Activated T-helper 17 cell treated with anti-CD3 and anti-CD28 coated beads, Interleukin-2, amount 50 U/mL, for 72 hours (primary cell): Measurements from ENCODE around the gene IL12A. TPM values are rescaled to one million over a fixed set of nuclear protein-coding genes. Genes with fewer than 3 reads are reported as not detected.

Experiments used
- ATAC-seq: fragments of 150-1000 bp; cut with Tn5 transposase; replicated peaks from 2 replicates; pipeline ENCODE4 v1.10.0; 2021; ENCODE audit warnings: mild to moderate bottlenecking, moderate library complexity
- H3K27ac Mint-ChIP-seq: one replicate; pipeline ENCODE4 v1.8.0; 2022; ENCODE audit warnings: mixed read lengths
- H3K27me3 Mint-ChIP-seq: one replicate; pipeline ENCODE4 v1.8.0; 2022; ENCODE audit warnings: mixed read lengths
- H3K36me3 Mint-ChIP-seq: one replicate; pipeline ENCODE4 v1.8.0; 2022; ENCODE audit warnings: low read depth, mild to moderate bottlenecking, mixed read lengths
- H3K4me1 Mint-ChIP-seq: one replicate; pipeline ENCODE4 v1.8.0; 2022; ENCODE audit warnings: mixed read lengths
- H3K4me3 Mint-ChIP-seq: one replicate; pipeline ENCODE4 v1.8.0; 2022; ENCODE audit warnings: mild to moderate bottlenecking, mixed read lengths
- H3K9me3 Mint-ChIP-seq: one replicate; pipeline ENCODE4 v1.8.0; 2022; ENCODE audit warnings: mixed read lengths
- total RNA-seq, 2 donors: library from RNA; stranded (reverse); gene quantifications; one replicate each; pipeline ENCODE4 v1.2.3, GENCODE V29; 2022

The IL12A gene
- 1 to 10 TPM in 1 of 2 donors, not detected in 1; 1.8 TPM for total RNA-seq

DNA sequence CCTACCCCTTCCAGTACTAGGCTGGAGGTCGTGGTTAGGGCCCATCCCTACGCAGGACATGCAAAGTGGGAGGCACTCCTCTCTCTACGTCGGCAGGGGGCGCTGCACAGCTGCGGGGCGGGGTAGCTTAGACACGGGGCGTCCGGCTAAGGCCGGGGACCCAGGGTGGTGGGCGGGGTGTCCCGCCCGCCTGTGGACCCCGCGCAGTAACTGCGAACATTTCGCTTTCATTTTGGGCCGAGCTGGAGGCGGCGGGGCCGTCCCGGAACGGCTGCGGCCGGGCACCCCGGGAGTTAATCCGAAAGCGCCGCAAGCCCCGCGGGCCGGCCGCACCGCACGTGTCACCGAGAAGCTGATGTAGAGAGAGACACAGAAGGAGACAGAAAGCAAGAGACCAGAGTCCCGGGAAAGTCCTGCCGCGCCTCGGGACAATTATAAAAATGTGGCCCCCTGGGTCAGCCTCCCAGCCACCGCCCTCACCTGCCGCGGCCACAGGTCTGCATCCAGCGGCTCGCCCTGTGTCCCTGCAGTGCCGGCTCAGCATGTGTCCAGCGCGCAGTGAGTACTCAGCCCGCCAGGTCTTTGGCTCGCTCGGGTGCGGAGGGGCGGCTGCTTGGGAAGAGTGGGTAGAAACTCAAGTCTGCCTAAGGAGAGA is at the start of gene IL12A:
Gene IL12A (plus strand): TSS at position 219 of the 655 bp plus-strand sequence.
- Mint-ChIP-seq H3K4me1 (peaks cover 14% of the 10 kb centered on the region), H3K4me3 (peak within 1 kb of the TSS; percentile 85), H3K9me3 (no peaks in the 10 kb centered on the region), H3K27ac (peak within 1 kb of the TSS; percentile 80), H3K27me3 (no peaks in the 10 kb centered on the region), H3K36me3 (no peaks in the 10 kb centered on the region)
- ATAC-seq = peak; percentile 88

DNA sequence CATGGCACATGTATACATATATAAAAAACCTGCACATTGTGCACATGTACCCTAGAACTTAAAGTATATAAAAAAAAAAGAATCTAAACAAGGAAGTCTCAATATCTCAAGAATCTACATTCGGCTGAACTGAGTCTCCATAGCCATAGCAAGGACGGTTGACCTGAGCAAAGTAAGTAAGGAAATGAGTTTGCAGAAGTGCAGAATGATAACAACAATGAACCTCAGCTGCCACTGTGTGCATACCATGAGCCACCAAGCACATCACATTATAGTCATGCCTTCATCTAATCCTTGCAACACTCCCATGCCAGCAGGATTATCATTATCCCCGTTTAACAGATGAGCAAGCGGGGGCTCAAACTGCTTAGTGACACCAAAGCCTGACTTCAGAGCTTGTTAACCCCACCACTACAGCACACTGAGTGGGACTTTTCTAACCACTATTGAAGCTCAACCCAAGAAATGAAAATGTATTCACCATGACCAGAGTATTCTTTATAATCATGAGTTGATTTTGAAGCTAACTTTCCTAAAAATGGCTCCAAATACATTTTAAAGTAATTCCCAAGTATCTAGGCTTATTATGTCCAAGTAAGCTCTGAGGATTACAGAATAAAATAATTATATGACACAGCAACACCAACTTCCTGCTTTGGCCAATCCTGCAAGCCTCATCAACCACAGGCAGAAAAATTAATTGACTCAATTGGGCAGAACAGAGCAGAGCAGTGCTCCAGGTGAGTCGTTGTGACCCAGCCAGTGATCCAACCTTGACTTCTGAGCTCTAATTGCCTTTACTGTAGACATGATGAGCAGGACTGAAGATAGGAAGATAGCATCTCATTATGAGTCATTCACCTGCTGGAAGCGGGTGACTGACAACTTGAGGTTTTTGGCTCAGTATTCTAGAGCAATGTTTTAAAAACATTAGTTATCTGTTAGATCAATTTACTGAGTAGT is 47.3 kb upstream of the IL12A start:
- peaks cover 5% of the 10 kb centered on the region for H3K4me1 Mint-ChIP-seq
- H3K27ac Mint-ChIP-seq = no peak overlapping the region
- peaks cover 6% of the 10 kb centered on the region for H3K9me3 Mint-ChIP-seq
- ATAC-seq = peak; percentile 44
- H3K27me3 Mint-ChIP-seq = peaks cover 27% of the 10 kb centered on the region
- H3K4me3 Mint-ChIP-seq = no peak overlapping the region
- H3K36me3 Mint-ChIP-seq = no peaks in the 10 kb centered on the region

DNA sequence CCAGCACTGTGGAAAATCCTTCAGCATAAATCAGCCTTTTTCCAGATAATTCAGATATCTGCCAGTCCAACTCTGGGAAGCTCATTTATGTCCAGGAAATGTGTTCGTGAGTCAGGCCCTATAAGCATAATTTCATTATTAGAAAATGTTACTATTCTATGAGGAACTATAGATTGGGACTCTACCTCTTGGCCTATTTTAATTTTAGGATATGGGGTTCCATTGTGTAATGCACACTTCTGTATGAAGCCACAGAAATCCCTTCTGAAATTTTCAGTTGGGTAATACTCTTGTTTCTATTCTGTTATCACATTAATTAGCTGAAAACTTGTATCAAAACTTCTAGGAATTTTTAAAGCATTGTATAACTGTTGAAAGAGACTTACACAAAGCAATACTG is 43.9 kb upstream of the IL12A start:
- H3K4me3 Mint-ChIP-seq = no peak overlapping the region
- H3K9me3 Mint-ChIP-seq = peaks cover 4% of the 10 kb centered on the region
- H3K27me3 Mint-ChIP-seq = peaks cover 41% of the 10 kb centered on the region
- no peak for ATAC-seq
- H3K27ac Mint-ChIP-seq = no peak overlapping the region
- H3K4me1 Mint-ChIP-seq = peaks cover 5% of the 10 kb centered on the region
- no peaks in the 10 kb centered on the region for H3K36me3 Mint-ChIP-seq

DNA sequence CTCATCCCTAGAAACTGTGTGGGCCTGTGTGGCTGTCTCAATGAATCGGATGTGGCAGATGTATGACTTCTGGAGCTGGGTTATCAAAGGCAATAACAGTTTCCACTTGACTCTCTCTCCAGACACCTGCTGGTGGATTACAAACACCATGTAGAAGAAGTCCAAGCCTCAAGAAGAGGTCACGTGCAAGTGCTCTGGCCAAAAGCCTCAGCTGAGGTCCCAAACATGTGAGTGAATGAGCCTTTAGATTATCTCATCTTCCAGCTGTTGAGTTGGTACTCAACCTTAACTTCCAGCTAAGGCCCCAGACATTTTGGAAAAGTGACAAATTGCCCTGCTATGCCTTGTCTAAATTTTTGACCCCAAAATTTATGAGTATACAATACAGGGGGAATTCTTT is 42.7 kb upstream of the IL12A start:
- Mint-ChIP-seq H3K4me3 (no peak overlapping the region), H3K9me3 (peaks cover 3% of the 10 kb centered on the region), H3K27ac (no peak overlapping the region), H3K4me1 (peaks cover 5% of the 10 kb centered on the region), H3K27me3 (peaks cover 43% of the 10 kb centered on the region), H3K36me3 (no peaks in the 10 kb centered on the region)
- ATAC-seq = no peak

DNA sequence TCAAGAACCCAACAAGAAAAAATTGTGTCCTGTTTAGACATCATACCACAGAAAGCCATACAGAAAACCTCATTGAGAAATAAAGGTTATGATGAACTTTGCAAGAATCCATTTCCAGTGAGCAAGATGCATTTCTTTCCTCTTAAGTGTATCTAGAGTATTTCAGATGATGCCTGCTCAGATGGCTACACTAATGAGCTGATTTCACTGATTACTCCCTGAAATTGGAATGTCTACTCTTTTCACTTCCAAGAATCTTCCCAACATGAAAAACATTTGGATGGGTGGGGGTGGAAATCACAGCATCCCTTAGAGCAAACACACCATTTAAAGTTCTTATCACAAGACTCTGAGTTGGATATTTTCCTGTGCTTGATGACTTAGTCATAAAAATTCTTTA is 41.4 kb upstream of the IL12A start:
- peaks cover 3% of the 10 kb centered on the region for H3K9me3 Mint-ChIP-seq
- ATAC-seq = no peak
- H3K27ac Mint-ChIP-seq = no peak overlapping the region
- no peaks in the 10 kb centered on the region for H3K4me1 Mint-ChIP-seq
- no peaks in the 10 kb centered on the region for H3K36me3 Mint-ChIP-seq
- no peak overlapping the region for H3K4me3 Mint-ChIP-seq
- H3K27me3 Mint-ChIP-seq = peaks cover 42% of the 10 kb centered on the region

DNA sequence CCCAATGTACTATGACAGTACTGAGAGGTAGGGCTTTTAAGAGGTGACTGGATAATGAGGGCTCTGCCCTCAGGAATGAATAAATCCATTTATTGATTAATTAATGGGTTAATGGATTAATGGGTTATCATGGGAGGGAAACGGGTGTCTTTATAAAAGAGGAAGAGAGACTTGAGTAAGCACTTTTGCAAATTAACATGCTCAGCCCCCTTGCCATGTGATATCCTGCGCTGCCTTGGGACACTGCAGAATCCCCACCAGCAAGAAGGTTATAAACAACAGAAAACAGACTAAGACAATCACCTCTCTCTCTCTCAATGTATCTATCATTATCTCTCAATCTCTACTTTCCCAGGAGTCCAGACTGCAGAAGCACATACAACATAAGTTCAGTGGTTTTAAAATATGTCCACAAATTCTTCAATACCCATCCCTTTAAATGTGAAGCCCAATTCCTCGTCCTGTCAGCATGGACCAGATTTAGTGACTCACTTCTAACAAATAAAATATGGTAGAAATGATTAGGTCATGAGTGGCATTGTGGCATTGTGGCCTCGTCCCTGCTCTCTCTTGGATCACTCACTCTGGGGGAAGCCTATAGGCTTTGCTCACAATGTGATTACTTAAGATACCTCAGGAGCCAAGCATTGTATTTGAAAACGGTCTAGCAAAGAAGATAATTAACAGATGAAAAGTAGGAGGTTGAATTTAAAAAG is 40.0 kb upstream of the IL12A start:
- no peak for ATAC-seq
- H3K9me3 Mint-ChIP-seq = peaks cover 3% of the 10 kb centered on the region

DNA sequence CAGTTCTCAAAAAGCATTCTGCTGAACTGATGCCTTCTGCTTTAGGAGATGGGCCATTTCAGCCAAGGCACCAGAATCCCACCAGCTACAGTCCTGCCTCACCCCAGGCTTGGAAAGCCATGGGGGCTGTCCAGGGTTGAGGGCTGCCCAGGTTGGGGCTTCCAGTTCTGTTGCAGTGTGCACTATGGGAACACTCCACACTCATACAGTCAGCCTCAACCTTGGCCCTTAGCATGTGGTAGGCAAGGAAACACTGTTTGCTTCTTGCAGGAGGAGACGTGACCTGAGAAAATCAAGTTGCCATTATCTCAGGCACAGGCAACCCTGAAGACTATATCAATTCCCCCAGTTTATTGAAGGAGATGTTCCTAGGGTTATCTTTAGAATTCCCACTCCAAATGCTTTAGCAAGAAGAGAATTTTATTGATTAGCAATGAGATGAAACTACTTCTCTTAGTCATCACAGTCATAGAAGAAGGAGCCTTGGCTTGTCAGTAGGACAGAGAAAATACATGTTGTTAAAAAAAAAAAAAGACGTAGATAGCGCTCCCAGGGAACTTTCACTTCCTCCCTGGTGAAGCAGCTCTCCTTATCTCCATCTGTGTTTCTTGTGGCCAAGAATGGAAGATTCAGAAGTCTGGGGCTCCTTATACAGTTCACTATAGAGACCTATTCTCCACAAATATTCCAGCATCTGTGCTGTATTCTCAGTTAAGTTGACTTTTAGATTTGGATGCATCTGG is 38.3 kb upstream of the IL12A start:
- Mint-ChIP-seq H3K4me1 (no peaks in the 10 kb centered on the region), H3K27me3 (peaks cover 47% of the 10 kb centered on the region), H3K27ac (no peak overlapping the region), H3K4me3 (no peak overlapping the region), H3K36me3 (no peaks in the 10 kb centered on the region), H3K9me3 (peaks cover 3% of the 10 kb centered on the region)
- ATAC-seq = no peak

More for the DNA sequence above, 40.0 kb upstream of the IL12A start:
- Mint-ChIP-seq H3K27me3 (peaks cover 46% of the 10 kb centered on the region), H3K4me3 (no peak overlapping the region), H3K36me3 (no peaks in the 10 kb centered on the region), H3K27ac (no peak overlapping the region), H3K4me1 (no peaks in the 10 kb centered on the region)

DNA sequence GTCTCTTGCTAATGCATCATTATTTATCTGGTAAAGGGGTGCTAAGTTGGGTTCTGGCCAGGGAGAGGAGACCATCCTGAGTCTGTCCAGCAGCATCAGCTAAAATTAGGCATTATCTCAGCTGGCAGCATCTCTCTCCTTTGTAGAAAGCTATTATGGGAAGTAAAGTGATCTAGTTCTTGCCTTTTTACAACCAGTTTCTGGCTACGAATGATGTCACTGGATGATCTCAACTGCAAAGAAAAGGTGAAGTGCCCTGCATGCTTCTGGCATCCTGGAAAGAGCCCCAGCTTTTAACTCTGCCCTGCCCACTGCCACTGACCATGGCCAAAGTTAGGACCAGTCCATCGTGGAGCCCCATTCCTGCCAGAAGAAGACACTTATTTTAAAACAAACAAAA is 37.1 kb upstream of the IL12A start:
- Mint-ChIP-seq H3K4me1 (no peaks in the 10 kb centered on the region), H3K9me3 (no peaks in the 10 kb centered on the region), H3K27ac (no peak overlapping the region), H3K36me3 (no peaks in the 10 kb centered on the region), H3K27me3 (peaks cover 43% of the 10 kb centered on the region), H3K4me3 (no peak overlapping the region)
- ATAC-seq = no peak

DNA sequence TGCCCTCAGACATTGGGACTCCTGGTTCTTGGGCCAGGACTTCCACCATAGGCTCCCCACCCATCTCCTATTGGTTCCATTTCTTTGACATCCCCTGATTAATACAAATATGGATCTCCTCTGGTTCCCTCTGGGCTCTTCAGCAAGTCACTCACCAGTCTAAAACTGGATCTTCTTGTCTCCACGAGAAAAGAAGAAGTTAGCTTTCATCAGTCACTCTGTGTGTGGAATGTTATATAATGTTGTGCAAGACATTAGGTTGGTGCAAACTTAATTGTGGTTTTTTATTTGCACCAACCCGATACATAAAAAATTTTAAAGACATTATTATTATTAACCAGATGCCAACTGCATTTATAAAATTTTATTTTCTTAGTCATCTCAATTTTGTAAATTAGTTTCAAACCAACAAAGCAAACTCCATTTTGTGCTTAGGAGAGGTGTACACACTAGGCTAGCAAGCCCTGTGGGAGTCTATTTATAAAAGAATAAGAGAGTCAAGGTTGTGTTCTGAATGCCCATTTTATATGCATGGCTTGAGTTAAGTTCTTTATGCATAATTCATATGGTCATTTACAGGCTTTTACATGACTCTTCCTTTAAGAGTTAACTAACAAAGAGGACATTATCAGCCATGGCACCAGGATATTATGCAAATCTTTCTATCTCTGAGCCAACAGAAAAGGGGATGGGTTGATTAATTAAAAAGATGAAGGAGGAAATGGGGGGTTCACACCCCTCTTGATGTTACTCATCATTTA is 35.1 kb upstream of the IL12A start:
- Mint-ChIP-seq H3K36me3 (no peaks in the 10 kb centered on the region), H3K27ac (no peak overlapping the region), H3K4me3 (no peak overlapping the region), H3K4me1 (no peaks in the 10 kb centered on the region), H3K27me3 (peaks cover 33% of the 10 kb centered on the region), H3K9me3 (no peaks in the 10 kb centered on the region)
- no peak for ATAC-seq

DNA sequence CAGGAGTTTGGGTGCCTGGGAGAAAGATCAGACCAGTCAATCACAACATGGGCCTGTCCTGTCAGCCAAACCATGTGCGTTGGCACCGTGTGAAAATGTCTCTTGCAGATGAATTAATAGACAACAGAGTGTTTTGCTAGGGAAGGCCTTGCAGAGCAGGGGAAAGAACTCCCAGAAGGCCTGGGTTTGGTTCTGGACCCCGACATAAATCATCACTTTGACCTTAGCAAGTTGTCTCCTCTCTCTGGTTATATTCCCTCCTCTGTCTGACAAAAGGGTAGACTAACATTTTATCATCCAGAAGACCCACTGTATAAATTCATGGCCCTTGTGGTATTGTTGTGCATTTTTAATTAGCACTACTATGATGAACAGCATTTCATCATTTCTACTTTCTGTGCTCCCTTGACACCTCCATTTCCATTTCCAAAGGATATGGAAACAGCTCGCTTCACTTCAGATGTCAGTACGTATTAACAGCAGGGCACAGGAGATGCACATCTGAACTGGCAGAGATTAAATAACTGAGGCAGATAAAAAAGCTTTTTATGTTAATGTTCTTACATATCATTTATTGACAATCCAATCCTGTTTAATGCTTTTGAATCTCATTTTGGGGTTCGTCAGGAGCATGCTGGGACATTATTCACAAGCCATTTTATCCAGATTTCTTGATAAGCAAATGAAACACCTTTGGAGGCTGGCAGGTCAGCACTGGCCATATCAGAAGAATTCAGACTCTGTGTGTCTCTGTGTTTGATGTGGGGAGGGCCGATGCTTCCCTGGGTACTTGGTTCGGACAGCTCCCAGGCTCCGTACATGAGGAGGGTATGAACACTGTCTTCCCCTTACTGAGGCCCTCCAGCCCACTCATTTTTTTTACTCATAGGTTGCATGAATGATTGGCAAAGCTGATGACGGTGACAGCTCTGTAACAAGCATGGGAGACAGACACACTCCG is 28.2 kb upstream of the IL12A start:
- no peak overlapping the region for H3K4me3 Mint-ChIP-seq
- H3K27ac Mint-ChIP-seq = no peak overlapping the region
- no peaks in the 10 kb centered on the region for H3K4me1 Mint-ChIP-seq
- H3K9me3 Mint-ChIP-seq = no peaks in the 10 kb centered on the region
- ATAC-seq = no peak
- peaks cover 7% of the 10 kb centered on the region for H3K27me3 Mint-ChIP-seq
- no peaks in the 10 kb centered on the region for H3K36me3 Mint-ChIP-seq

DNA sequence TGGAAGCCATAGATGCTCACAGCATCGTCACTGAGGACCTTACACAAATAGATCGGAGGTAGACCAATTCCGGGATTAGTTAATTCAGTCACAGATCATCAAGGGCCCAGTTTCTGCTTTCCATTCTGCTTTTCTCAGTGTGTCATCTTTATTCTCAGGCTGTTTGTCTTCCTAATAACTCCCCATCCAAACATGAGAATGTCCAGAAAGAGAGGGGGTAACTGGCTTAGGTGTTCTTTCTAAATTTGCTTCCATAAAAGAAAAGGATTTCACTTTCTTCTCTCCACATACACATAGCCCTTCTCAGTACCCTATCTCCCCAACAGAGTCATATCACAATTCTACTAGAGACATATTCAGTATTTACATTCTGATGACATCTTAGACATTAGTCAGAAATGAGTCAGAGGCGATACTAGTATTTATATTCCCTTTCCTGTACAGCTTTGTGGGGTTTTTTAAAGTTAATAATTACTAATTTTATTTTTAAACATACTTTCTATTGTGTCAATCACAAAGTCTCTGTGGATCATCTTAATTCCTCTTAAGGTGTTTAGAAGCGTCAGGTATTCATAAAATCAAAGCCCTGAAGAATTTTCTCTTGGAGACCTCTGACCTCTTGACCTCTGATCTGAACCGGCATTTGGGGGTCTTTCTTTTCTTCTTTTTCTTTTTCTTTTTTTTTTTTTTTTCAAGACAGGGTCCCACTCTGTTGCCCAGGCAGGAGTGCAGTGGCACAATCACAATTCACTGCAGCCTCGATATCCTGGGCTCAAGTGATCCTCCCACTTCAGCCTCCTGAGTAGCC is 24.3 kb upstream of the IL12A start:
- Mint-ChIP-seq H3K4me1 (no peaks in the 10 kb centered on the region), H3K27me3 (peaks cover 12% of the 10 kb centered on the region), H3K27ac (no peak overlapping the region), H3K9me3 (no peaks in the 10 kb centered on the region), H3K4me3 (no peak overlapping the region), H3K36me3 (no peaks in the 10 kb centered on the region)
- ATAC-seq = peak; percentile 89

DNA sequence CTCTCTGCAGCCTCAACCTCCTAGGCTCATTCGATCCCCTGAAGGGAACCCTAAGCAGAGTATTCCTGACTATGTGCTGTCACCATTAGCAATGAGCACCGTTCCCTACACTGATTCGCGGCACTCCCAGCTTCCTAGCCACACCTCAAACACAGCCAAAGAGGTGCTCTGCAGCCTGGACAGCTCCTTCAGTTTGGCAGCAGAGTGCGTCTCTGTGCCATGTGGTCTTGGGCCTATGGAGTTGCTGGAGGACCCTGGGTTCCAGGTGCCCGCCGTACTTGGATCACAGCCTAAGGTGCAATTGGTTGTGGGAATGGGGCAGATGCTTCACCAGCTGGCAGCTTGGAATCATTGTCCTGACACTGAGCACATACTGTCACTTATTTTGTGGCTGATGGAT is 17.3 kb upstream of the IL12A start:
- no peak for ATAC-seq
- H3K36me3 Mint-ChIP-seq = no peaks in the 10 kb centered on the region
- H3K27ac Mint-ChIP-seq = no peak overlapping the region
- H3K27me3 Mint-ChIP-seq = peaks cover 39% of the 10 kb centered on the region
- H3K4me1 Mint-ChIP-seq = no peaks in the 10 kb centered on the region
- H3K4me3 Mint-ChIP-seq = no peak overlapping the region
- no peaks in the 10 kb centered on the region for H3K9me3 Mint-ChIP-seq
